PFSK-1 (cell line): ENCODE data around the gene HOMER1.

Source experiments
- FOXP2 ChIP-seq: optimal IDR thresholded peaks from 2 replicates; pipeline ENCODE3; 2011; ENCODE audit warnings: borderline replicate concordance, control low read depth, inconsistent platforms; ENCODE audit not compliant: insufficient read depth; ENCODE audit errors: extremely low read length, extremely low read depth
- POLR2AphosphoS5 ChIP-seq: IDR thresholded peaks from 2 replicates; pipeline ENCODE4 v1.6.1; 2012; ENCODE audit warnings: low read depth, mild to moderate bottlenecking, control low read depth, low read length, moderate library complexity
- SIN3A ChIP-seq: IDR thresholded peaks from 2 replicates; pipeline ENCODE4 v1.6.1; 2012; ENCODE audit warnings: mild to moderate bottlenecking, low read length, moderate library complexity, borderline replicate concordance; ENCODE audit not compliant: insufficient read depth
- TAF1 ChIP-seq: IDR thresholded peaks from 2 replicates; pipeline ENCODE4 v1.6.1; 2012; ENCODE audit warnings: low read length, control low read depth, borderline replicate concordance; ENCODE audit not compliant: insufficient read depth
- TF ChIP-seq, protein P1 (sequence below), 2 experiments: IDR thresholded peaks; 2 replicates each; pipeline versions ENCODE4 v1.6.1 to v1.8.0; 2011 to 2012; ENCODE audit warnings: low read depth in 2 of 2, low read length in 2 of 2, control low read depth in 1 of 2, inconsistent platforms in 1 of 2, mild to moderate bottlenecking in 1 of 2, moderate library complexity in 1 of 2; ENCODE audit not compliant: insufficient read depth in 1 of 2

Gene HOMER1

GRCh38 chr5:79521156-79521555, 7.2 kb upstream of the HOMER1 start:
- TF ChIP-seq SIN3A (no peak), FOXP2 (no peak), POLR2AphosphoS5 (no peak), TAF1 (no peak)
- TF ChIP-seq, protein P1, sequence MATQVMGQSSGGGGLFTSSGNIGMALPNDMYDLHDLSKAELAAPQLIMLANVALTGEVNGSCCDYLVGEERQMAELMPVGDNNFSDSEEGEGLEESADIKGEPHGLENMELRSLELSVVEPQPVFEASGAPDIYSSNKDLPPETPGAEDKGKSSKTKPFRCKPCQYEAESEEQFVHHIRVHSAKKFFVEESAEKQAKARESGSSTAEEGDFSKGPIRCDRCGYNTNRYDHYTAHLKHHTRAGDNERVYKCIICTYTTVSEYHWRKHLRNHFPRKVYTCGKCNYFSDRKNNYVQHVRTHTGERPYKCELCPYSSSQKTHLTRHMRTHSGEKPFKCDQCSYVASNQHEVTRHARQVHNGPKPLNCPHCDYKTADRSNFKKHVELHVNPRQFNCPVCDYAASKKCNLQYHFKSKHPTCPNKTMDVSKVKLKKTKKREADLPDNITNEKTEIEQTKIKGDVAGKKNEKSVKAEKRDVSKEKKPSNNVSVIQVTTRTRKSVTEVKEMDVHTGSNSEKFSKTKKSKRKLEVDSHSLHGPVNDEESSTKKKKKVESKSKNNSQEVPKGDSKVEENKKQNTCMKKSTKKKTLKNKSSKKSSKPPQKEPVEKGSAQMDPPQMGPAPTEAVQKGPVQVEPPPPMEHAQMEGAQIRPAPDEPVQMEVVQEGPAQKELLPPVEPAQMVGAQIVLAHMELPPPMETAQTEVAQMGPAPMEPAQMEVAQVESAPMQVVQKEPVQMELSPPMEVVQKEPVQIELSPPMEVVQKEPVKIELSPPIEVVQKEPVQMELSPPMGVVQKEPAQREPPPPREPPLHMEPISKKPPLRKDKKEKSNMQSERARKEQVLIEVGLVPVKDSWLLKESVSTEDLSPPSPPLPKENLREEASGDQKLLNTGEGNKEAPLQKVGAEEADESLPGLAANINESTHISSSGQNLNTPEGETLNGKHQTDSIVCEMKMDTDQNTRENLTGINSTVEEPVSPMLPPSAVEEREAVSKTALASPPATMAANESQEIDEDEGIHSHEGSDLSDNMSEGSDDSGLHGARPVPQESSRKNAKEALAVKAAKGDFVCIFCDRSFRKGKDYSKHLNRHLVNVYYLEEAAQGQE (IDR thresholded peaks at IDR 0.05; ENCODE audit: insufficient read depth in 1 of 2, low read depth in 2 of 2, low read length in 2 of 2) = no peak

- TF ChIP-seq, protein P1 (IDR thresholded peaks at IDR 0.05; ENCODE audit: insufficient read depth in 1 of 2, low read depth in 2 of 2, low read length in 2 of 2) = no peak
- no peak for TF ChIP-seq TAF1
- no peak for TF ChIP-seq POLR2AphosphoS5
- no peak for TF ChIP-seq FOXP2
- no peak for TF ChIP-seq SIN3A
Observed at GRCh38 chr5:79518718-79519117, 4.8 kb upstream of the HOMER1 start.

- no peak for TF ChIP-seq TAF1
- TF ChIP-seq, protein P1 (IDR thresholded peaks at IDR 0.05; ENCODE audit: insufficient read depth in 1 of 2, low read depth in 2 of 2, low read length in 2 of 2) = no peak
- TF ChIP-seq FOXP2 = no peak
- no peak for TF ChIP-seq SIN3A
- TF ChIP-seq POLR2AphosphoS5 = no peak
Observed at GRCh38 chr5:79517601-79518000, 3.7 kb upstream of the HOMER1 start.

- TF ChIP-seq TAF1 (no peak), SIN3A (no peak), POLR2AphosphoS5 (no peak), FOXP2 (no peak)
- TF ChIP-seq, protein P1 (IDR thresholded peaks at IDR 0.05; ENCODE audit: insufficient read depth in 1 of 2, low read depth in 2 of 2, low read length in 2 of 2) = no peak
Observed at GRCh38 chr5:79516986-79517385, 3.1 kb upstream of the HOMER1 start.
